Measurements from ENCODE around the gene PICK1.
"Not testable (repeated sequence)": the region's sequence is repeated elsewhere in the genome, so short reads cannot be mapped to it uniquely, and the experiment has no call there.

PICK1 gene

DNA sequence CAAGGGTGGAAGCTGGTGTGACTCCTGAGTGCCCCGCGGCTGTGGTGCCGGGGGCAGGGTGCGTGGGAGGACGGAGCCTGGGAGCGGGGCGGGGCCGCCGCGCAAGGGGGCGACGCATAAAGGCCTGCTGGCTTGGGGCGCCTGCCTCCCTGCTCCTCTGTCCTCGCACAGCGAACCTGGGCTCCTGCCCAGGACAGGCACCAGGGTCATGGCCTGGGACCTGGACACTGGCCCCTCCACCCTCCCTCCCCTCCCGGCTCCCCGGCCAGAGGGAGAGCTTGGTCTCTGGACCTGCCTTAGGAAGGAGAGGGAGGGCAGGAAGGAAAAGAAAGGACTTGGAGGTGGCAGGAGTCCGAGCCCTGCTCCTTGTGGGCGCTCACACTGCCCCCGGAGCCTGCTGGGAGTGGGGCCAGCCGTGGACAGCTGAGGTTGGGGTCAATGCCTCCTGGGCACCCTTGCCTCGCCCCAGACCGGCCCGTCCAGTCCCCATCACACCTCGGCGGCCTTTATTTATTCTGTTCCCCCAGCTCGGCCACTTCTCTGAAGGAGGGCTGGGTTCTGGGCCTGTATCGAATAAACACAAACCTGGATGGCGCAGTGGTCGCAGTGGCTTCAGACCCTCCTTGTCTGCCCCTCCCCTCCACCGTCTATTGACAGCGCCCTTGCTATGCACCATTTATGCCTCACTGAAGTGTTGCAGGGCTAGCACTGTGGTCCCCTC, 18.1 kb downstream of the PICK1 start:
- DNase-seq = no peak

DNA sequence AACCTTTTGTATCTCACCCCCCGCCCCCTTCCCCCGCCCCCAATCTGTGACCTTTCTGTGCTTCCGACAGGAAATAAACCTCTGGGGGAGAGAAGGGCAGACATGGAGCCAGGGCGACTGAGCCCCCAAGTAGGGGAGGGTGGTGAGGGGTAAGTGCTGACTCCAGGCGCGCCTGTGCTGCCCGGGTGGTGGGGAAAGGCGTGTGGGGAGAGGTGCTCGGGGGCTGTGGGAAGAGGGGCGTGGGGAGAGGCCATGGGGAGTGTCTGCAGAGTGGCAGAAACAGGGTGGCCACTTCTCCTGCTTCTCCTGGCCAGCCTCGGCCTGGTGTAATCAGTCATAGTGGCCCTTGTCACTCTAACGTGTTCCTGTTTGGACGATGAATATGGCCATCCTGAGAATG, 18.8 kb downstream of the PICK1 start:
- no peak for DNase-seq

- no peak for DNase-seq
Observed at GRCh38 chr22:38077096-38077495, 19.9 kb downstream of the PICK1 start.

DNA sequence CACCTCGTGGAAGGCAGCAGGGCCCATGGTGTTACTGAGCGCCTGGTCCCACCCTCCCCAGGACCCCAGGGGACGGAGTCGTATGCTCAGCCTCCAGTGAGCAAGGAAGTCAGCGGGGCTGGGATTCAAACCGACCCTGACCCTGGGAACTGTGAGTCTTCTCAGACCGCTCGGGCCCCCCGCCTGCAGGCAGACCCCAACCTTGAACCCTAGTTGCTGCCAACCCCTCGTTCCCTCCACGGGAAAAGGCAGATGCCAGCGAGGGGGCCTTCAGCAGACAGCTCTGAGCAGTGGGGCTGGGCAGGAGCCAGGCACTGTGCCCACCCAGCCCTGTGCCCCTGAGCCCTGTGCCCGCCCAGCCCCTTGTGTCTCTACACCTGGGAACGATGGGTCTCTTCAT, 20.4 kb downstream of the PICK1 start:
- no peak for DNase-seq

- DNase-seq = no peak
Observed at GRCh38 chr22:38078046-38078840, 21.0 kb downstream of the PICK1 start.

DNA sequence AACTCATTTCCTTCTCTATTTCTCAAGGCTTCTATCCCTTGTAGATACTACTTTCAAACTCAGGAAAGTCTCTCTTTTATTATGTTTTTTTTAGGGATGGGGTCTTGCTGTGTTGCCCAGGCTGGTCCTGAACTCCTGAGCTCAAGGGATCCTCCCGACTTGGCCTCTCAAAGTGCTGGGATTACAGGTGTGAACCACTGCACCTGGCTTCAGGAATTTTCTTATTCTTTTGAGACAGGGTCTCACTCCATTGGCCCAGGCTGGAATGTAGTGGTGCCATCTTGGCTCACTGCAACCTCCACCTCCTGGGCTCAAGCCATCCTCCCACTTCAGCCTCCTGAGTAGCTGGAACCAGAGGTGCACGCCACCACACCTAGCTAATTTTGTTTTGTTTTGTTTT, 22.0 kb downstream of the PICK1 start:
- not testable (repeated sequence) for DNase-seq

- DNase-seq = no peak
Observed at GRCh38 chr22:38079804-38080203, 22.6 kb downstream of the PICK1 start.

GRCh38 chr22:38080474-38080849, 23.3 kb downstream of the PICK1 start:
- DNase-seq = no peak

GRCh38 chr22:38080850-38081635, 23.8 kb downstream of the PICK1 start:
- DNase-seq = no peak

DNA sequence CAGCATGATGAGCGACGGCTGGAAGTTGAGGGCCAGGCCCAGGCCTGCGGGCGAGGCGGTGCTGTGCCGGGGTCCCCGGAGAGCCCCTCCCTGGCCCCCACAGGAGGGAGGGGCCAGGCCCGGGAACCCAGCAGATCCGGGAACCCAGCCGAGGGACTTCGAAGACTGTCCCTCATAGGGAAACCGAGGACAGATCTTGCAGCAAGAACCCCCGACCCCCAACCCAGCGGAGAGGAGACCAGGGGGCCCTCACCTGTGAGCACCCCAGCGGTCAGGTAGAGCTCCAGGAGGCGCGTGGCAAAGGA, 24.4 kb downstream of the PICK1 start:
- DNase-seq = no peak

DNA sequence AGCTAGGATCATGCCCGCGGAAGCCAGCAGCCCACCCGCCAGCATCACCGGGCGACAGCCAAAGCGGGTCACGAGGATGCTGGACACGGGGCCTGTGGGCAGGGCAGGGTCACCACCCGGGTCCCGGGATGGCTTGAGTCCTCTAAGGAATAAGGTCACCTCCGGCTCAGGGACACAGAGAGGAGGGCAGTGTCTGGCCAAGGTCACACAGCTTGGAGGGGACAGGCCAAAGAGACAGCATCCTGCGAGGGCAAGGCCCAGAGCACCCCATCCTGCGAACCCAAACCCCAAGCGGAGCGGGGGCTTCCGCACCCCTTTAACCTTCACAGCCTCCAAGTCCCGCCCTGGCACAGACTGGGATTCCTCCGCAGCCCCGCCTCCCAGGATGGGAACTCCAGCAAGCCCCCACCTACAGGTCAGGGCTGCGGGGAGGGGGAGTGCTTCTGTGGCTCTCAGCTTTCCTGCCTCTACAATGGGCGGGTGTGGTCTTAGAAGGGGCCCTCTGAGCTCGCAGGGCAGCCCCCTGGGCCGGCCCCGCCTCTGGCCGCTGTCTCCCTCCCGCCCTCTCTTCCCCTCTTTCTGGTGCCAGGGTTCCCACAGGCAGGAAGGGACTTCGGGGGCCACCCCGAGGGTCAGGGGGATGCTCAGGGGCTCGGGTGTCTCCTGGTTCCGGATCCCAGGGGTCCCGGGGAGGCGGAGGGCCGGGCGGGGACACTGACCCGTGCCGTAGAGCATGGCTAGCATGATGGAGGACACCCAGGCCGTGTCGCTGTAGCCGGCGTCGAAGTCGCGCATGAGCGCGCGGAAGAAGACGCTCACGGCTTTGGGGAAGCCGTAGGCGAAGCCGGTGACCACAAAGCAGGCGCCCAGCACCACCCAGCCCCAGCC, 25.0 kb downstream of the PICK1 start:
- DNase-seq = no peak

DNA sequence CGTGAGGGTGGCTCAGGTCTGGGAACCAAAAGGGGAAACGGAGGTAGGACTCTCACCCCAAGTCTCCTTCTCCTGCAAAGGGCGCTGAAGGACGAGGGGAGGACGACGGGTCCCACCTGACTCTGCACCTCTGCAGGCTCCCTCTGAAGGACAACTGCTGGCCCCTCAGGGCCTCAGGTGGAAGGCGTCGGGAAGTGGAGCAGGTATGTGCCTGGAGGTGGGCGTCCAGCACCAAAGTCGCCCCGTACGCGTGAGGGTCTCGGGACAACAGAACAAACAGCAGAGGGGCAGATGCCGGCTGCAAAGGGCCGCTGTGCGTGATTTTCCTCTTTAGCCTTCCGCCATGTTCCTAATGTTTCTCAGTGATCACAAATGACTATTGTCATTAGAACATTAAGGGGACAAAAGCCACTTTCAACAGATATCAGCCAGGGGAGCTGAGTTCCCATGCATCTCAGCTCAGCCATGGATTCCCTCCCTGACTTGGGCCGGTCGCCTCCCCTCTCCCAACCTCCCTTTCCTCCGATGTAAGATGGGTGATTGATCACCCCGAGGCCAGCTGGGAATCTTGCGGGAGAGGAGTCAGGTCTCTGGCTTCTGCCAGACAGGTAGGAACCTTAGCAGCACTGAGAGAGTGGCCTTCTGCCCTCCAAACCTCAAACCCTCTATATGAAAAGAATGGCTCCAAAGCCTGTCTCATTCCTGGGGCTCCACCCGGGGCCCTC, 25.9 kb downstream of the PICK1 start:
- no peak for DNase-seq

GRCh38 chr22:38083931-38084631, 26.9 kb downstream of the PICK1 start, which contains the start of gene SLC16A8:
Gene SLC16A8 (minus strand): TSS chr22:38084184. CDS start chr22:38082873, 1,311 bp downstream.
- DNase-seq = no peak

DNA sequence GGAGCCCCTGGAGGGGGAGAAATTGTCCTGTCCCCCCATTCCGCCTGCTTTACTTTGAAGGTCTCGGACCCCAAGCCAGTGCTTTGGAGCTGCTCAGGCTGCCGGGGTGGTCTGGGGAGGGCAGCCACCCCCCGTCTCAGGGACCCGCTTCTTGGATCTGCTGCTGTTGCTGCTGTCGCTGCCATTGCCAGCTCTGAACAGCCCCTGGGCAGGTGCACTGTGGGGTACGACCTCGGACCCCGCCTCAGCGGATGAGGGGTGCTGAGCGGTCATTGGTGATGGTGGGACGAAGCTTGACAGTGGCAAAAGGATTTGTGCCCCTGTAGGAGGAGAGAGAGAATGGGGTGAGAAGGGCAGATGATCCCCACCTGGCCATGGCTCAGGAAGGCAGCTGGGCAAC, 27.9 kb downstream of the PICK1 start:
- DNase-seq = no peak

DNA sequence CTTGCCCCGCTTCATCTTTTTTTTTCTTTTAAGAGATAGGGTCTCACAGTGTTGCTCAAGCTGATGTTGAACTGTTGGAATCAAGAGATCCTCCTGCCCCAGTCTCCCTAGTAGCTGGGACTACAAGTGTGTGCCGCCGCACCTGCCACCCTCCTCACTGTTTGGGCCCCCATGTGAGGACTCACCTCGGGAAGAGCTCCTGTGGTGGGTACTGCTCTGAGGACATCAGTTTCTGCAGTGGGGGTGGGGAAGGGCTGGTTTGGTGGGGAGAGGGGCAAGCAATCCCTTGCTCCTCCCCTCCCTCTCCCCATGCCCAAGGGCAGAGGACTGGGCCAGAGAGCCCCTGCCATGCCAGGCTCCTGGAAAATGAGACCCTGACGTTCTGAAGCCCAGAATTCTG, 28.3 kb downstream of the PICK1 start:
- DNase-seq = no peak

DNA sequence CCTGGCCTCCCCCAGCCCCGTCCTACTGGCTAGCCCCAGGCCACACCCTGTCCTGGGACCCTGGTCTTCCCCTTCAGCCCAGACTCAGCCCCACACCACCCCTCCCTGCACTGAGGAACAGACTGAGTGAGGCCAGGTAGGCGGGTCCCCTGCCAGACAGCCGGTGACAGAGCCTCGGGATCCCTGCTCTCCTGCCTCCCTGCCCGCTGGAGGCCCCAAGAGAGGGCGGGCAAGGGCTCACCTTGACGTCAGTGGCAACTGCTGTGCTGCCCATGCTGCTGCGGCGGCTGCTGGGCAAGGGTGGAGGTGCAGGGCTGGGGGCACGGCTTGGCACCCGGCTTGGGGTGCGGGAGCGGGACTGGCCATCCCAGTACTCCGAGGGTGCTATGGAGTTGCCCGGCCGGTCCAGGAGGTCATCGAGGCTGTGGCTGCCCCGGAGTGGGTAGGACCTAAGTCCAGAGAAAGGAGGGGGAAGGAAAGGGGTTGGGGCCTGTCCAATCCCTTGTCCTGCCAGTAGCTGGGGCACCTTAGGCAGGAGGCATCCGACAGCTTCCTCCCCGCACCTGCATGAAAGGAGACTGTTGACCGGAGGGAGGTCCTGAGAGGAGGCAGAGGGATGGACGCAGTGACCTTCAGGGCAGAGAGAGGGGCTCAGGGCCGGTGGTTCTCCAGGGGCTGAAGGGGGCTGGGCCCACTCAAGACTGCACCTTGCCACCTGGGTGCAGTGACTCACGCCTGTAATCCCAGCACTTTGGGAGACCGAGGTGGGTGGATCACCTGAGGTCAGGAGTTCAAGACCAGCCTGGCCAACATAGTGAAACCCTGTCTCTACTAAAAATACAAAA, 29.0 kb downstream of the PICK1 start:
- DNase-seq = no peak

DNA sequence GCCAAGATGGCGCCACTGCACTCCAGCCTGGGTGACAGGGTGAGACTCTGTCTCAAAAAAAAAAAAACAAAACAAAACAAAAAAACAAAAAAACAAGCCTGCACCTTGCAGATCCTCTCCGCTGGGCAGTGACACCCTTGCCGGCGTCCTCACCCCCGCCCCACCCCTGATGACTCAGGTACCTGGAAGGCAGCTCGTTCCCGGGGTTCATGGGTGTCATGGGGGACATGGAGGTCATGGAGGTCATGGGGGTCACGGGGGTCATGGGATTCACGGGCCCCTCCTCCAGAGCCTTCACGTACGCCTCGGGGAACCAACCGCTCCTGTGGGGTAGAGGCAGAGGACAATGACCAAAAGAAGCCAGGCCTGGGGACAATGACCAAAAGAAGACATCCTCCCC, 29.7 kb downstream of the PICK1 start:
- DNase-seq = no peak

DNA sequence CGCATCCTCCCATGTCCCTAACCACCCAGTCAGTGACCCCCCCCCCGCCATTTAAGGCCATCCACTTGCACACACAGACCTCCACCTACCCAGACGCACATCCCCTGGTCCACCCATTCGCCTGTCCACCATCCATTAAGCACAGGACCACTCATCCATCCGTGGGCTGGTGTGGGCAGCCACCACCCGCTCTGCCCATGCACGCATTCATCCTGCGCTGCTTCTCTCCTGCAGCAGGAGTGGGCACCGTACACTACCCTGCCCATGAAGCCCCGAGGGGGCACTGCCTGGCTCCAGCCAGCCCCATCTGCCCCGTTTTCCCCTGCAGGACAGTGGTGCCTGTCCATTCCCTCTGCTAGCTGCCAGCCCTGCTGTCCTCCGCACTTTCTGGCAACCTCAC, 30.7 kb downstream of the PICK1 start:
- no peak for DNase-seq

GRCh38 chr22:38088629-38089473, 31.6 kb downstream of the PICK1 start:
- no peak for DNase-seq
